CD1c-positive myeloid dendritic cell (primary cell): Measurements from ENCODE around the gene INPP4B.
A peak's percentile ranks its signal among the peaks of the same experiment; 100 is the strongest.

Source experiments
- DNase-seq: peaks from one replicate; pipeline ENCODE4 v3.0.0-alpha.2; 2016; ENCODE audit errors: extremely low spot score

INPP4B gene

GRCh38 chr4:142581881-142582280, 264.2 kb downstream of the INPP4B start:
- no peak for DNase-seq

GRCh38 chr4:142579443-142579842, 266.7 kb downstream of the INPP4B start:
- DNase-seq: no peak

- no peak for DNase-seq
These were observed 271.8 kb downstream of the INPP4B start for GRCh38 chr4:142574306-142574705.

GRCh38 chr4:142572071-142572470, 274.0 kb downstream of the INPP4B start:
- no peak for DNase-seq

- DNase-seq: no peak
These were observed 278.3 kb downstream of the INPP4B start for GRCh38 chr4:142567620-142568451.

GRCh38 chr4:142567199-142567598, 278.9 kb downstream of the INPP4B start:
- DNase-seq: peak; percentile 28

- DNase-seq: no peak
These were observed 279.3 kb downstream of the INPP4B start for GRCh38 chr4:142566777-142567176.

- DNase-seq: no peak
These were observed 279.9 kb downstream of the INPP4B start for GRCh38 chr4:142566243-142566642.

- DNase-seq: peak; percentile 8
These were observed 280.3 kb downstream of the INPP4B start for GRCh38 chr4:142565771-142566170.

- no peak for DNase-seq
These were observed 282.3 kb downstream of the INPP4B start for GRCh38 chr4:142563682-142564291.

- DNase-seq: no peak
These were observed 286.1 kb downstream of the INPP4B start for GRCh38 chr4:142559986-142560385.

- DNase-seq: no peak
These were observed 287.2 kb downstream of the INPP4B start for GRCh38 chr4:142558851-142559250.

- DNase-seq: no peak
These were observed 288.8 kb downstream of the INPP4B start for GRCh38 chr4:142557239-142557801.

GRCh38 chr4:142556570-142557238, 289.4 kb downstream of the INPP4B start:
- no peak for DNase-seq

GRCh38 chr4:142556048-142556447, 290.1 kb downstream of the INPP4B start:
- no peak for DNase-seq

- no peak for DNase-seq
These were observed 291.7 kb downstream of the INPP4B start for GRCh38 chr4:142554412-142554811.

GRCh38 chr4:142551517-142552305, 294.4 kb downstream of the INPP4B start:
- DNase-seq: no peak

- no peak for DNase-seq
These were observed 295.1 kb downstream of the INPP4B start for GRCh38 chr4:142550965-142551364.

GRCh38 chr4:142549726-142550463, 296.2 kb downstream of the INPP4B start:
- no peak for DNase-seq

GRCh38 chr4:142549248-142549647, 296.9 kb downstream of the INPP4B start:
- no peak for DNase-seq

GRCh38 chr4:142548491-142548890, 297.6 kb downstream of the INPP4B start:
- no peak for DNase-seq
